ENCODE measurements around the gene LTB.

The LTB gene

GRCh38 chr6:31575952-31576685 lies 6.1 kb downstream of the LTB start:
- DNase-seq (ENCODE audit: low read depth, low spot score) = no peak
- Histone ChIP-seq H3K4me1 (ENCODE audit: insufficient read depth, insufficient read length) (peaks cover 14% of the 10 kb centered on the region), H3K27me3 (ENCODE audit: insufficient read depth, insufficient read length) (no peaks in the 10 kb centered on the region), H3K4me3 (ENCODE audit: insufficient read length, low read depth) (no peak overlapping the region), H3K9ac (ENCODE audit: insufficient read length, low read depth) (no peak overlapping the region), H3K36me3 (ENCODE audit: insufficient read depth, insufficient read length, low read length) (peaks cover 3% of the 10 kb centered on the region), H3K9me3 (ENCODE audit: insufficient read depth, low read length) (no peaks in the 10 kb centered on the region)
- TF ChIP-seq YY1 (IDR thresholded peaks at IDR 0.05; ENCODE audit: insufficient read depth, insufficient read length) (no peak), SUZ12 (IDR thresholded peaks at IDR 0.05; ENCODE audit: extremely low read depth, insufficient read depth, insufficient read length) (no peak), ZNF274 (IDR thresholded peaks at IDR 0.05; ENCODE audit: low read depth, low read length) (no peak)

GRCh38 chr6:31575335-31575901 lies 6.8 kb downstream of the LTB start, which contains the start of gene TNF:
TSS of gene TNF (plus strand) at chr6:31575565. CDS start at chr6:31575742, 177 bp downstream.
- Histone ChIP-seq H3K4me1 (ENCODE audit: insufficient read depth, insufficient read length) (peaks cover 12% of the 10 kb centered on the region), H3K4me3 (ENCODE audit: insufficient read length, low read depth) (no peak within 1 kb of the TSS), H3K36me3 (ENCODE audit: insufficient read depth, insufficient read length, low read length) (peaks cover 3% of the 10 kb centered on the region), H3K9ac (ENCODE audit: insufficient read length, low read depth) (no peak within 1 kb of the TSS), H3K9me3 (ENCODE audit: insufficient read depth, low read length) (no peaks in the 10 kb centered on the region), H3K27me3 (ENCODE audit: insufficient read depth, insufficient read length) (no peaks in the 10 kb centered on the region)
- DNase-seq (ENCODE audit: low read depth, low spot score) = no peak
- TF ChIP-seq ZNF274 (IDR thresholded peaks at IDR 0.05; ENCODE audit: low read depth, low read length) = no peak
- TF ChIP-seq SUZ12 (IDR thresholded peaks at IDR 0.05; ENCODE audit: extremely low read depth, insufficient read depth, insufficient read length) = no peak
- no peak for TF ChIP-seq YY1 (IDR thresholded peaks at IDR 0.05; ENCODE audit: insufficient read depth, insufficient read length)

- no peak for DNase-seq (ENCODE audit: low read depth, low spot score)
- no peaks in the 10 kb centered on the region for H3K9me3 ChIP-seq (ENCODE audit: insufficient read depth, low read length)
- no peaks in the 10 kb centered on the region for H3K27me3 ChIP-seq (ENCODE audit: insufficient read depth, insufficient read length)
- H3K9ac ChIP-seq (ENCODE audit: insufficient read length, low read depth) = no peak overlapping the region
- TF ChIP-seq YY1 (IDR thresholded peaks at IDR 0.05; ENCODE audit: insufficient read depth, insufficient read length) = no peak
- H3K36me3 ChIP-seq (ENCODE audit: insufficient read depth, insufficient read length, low read length) = peaks cover 3% of the 10 kb centered on the region
- peaks cover 11% of the 10 kb centered on the region for H3K4me1 ChIP-seq (ENCODE audit: insufficient read depth, insufficient read length)
- no peak overlapping the region for H3K4me3 ChIP-seq (ENCODE audit: insufficient read length, low read depth)
These were observed 7.8 kb downstream of the LTB start for GRCh38 chr6:31574106-31575061.

GRCh38 chr6:31573239-31574105 lies 8.8 kb downstream of the LTB start:
- Histone ChIP-seq H3K4me3 (ENCODE audit: insufficient read length, low read depth) (no peak overlapping the region), H3K9ac (ENCODE audit: insufficient read length, low read depth) (no peak overlapping the region), H3K9me3 (ENCODE audit: insufficient read depth, low read length) (no peaks in the 10 kb centered on the region), H3K36me3 (ENCODE audit: insufficient read depth, insufficient read length, low read length) (peaks cover 3% of the 10 kb centered on the region), H3K27me3 (ENCODE audit: insufficient read depth, insufficient read length) (no peaks in the 10 kb centered on the region), H3K4me1 (ENCODE audit: insufficient read depth, insufficient read length) (peaks cover 11% of the 10 kb centered on the region)
- TF ChIP-seq ZNF274 (IDR thresholded peaks at IDR 0.05; ENCODE audit: low read depth, low read length) (no peak), SUZ12 (IDR thresholded peaks at IDR 0.05; ENCODE audit: extremely low read depth, insufficient read depth, insufficient read length) (no peak), YY1 (IDR thresholded peaks at IDR 0.05; ENCODE audit: insufficient read depth, insufficient read length) (no peak)
- no peak for DNase-seq (ENCODE audit: low read depth, low spot score)

GRCh38 chr6:31572041-31572911 lies 9.9 kb downstream of the LTB start, which contains the start of gene LTA:
TSS of gene LTA (plus strand) at chr6:31572289. CDS start at chr6:31572743, 454 bp downstream.
- peaks cover 3% of the 10 kb centered on the region for H3K36me3 ChIP-seq (ENCODE audit: insufficient read depth, insufficient read length, low read length)
- H3K9ac ChIP-seq (ENCODE audit: insufficient read length, low read depth) = no peak within 1 kb of the TSS
- H3K4me1 ChIP-seq (ENCODE audit: insufficient read depth, insufficient read length) = peaks cover 12% of the 10 kb centered on the region
- H3K27me3 ChIP-seq (ENCODE audit: insufficient read depth, insufficient read length) = no peaks in the 10 kb centered on the region
- no peak within 1 kb of the TSS for H3K4me3 ChIP-seq (ENCODE audit: insufficient read length, low read depth)
- H3K9me3 ChIP-seq (ENCODE audit: insufficient read depth, low read length) = no peaks in the 10 kb centered on the region
- no peak for TF ChIP-seq SUZ12 (IDR thresholded peaks at IDR 0.05; ENCODE audit: extremely low read depth, insufficient read depth, insufficient read length)
- TF ChIP-seq YY1 (IDR thresholded peaks at IDR 0.05; ENCODE audit: insufficient read depth, insufficient read length) = no peak
- TF ChIP-seq ZNF274 (IDR thresholded peaks at IDR 0.05; ENCODE audit: low read depth, low read length) = no peak
- no peak for DNase-seq (ENCODE audit: low read depth, low spot score)
